Measurements from ENCODE around the gene TEX13D.

- TF ChIP-seq, protein P1, sequence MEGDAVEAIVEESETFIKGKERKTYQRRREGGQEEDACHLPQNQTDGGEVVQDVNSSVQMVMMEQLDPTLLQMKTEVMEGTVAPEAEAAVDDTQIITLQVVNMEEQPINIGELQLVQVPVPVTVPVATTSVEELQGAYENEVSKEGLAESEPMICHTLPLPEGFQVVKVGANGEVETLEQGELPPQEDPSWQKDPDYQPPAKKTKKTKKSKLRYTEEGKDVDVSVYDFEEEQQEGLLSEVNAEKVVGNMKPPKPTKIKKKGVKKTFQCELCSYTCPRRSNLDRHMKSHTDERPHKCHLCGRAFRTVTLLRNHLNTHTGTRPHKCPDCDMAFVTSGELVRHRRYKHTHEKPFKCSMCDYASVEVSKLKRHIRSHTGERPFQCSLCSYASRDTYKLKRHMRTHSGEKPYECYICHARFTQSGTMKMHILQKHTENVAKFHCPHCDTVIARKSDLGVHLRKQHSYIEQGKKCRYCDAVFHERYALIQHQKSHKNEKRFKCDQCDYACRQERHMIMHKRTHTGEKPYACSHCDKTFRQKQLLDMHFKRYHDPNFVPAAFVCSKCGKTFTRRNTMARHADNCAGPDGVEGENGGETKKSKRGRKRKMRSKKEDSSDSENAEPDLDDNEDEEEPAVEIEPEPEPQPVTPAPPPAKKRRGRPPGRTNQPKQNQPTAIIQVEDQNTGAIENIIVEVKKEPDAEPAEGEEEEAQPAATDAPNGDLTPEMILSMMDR (IDR thresholded peaks at IDR 0.05 in 2 of 3, conservative IDR thresholded peaks at IDR 0.05 in 1 of 3; ENCODE audit: borderline replicate concordance in 1 of 3, insufficient read depth in 1 of 3, low read depth in 2 of 3, low read length in 2 of 3) = no peak
- TF ChIP-seq JUND (IDR thresholded peaks at IDR 0.05) (no peak), YY1 (IDR thresholded peaks at IDR 0.05; ENCODE audit: extremely low read depth, insufficient replicate concordance, low read depth, low read length) (no peak), REST (IDR thresholded peaks at IDR 0.05; ENCODE audit: low read depth) (no peak), SRF (IDR thresholded peaks at IDR 0.05; ENCODE audit: low read depth) (no peak), POLR2A (IDR thresholded peaks at IDR 0.05; ENCODE audit: borderline replicate concordance, extremely low read depth, insufficient read depth, insufficient read length) (no peak), ZNF274 (IDR thresholded peaks at IDR 0.05; ENCODE audit: low read depth, low read length) (no peak)
- TF ChIP-seq, protein P2, sequence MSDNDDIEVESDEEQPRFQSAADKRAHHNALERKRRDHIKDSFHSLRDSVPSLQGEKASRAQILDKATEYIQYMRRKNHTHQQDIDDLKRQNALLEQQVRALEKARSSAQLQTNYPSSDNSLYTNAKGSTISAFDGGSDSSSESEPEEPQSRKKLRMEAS (IDR thresholded peaks at IDR 0.05) = no peak
These were observed 1.4 kb downstream of the TEX13D start for GRCh38 chrX:124333862-124334261.
